Activated gamma-delta T cell treated with Interleukin-2 at 50 U/mL for 16 hours (primary cell): ENCODE results near the gene TPT1.
A peak's percentile ranks its signal among the peaks of the same experiment; 100 is the strongest.
"Not testable (repeated sequence)": the region's sequence is repeated elsewhere in the genome, so short reads cannot be mapped to it uniquely, and the experiment has no call there.

Source experiments
- DNase-seq: peaks from one replicate; pipeline ENCODE4 v3.0.0-alpha.2; 2020

The TPT1 gene

DNA sequence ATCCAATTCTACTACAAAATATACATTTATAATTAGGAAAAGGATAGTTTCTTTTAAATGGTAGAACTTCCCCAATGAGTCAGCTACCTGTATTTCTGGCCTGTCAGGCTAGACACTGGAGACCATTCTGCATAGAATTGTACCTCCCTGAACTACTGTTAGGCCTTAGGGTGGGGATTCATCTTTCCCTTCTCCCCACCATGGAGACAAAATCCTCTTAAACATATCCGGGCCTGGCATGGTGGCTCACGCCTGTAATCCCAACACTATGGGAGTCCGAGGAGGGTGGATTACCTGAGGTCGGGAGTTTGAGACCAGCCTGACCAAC lies 24.5 kb upstream of the TPT1 start:
- no peak for DNase-seq

DNA sequence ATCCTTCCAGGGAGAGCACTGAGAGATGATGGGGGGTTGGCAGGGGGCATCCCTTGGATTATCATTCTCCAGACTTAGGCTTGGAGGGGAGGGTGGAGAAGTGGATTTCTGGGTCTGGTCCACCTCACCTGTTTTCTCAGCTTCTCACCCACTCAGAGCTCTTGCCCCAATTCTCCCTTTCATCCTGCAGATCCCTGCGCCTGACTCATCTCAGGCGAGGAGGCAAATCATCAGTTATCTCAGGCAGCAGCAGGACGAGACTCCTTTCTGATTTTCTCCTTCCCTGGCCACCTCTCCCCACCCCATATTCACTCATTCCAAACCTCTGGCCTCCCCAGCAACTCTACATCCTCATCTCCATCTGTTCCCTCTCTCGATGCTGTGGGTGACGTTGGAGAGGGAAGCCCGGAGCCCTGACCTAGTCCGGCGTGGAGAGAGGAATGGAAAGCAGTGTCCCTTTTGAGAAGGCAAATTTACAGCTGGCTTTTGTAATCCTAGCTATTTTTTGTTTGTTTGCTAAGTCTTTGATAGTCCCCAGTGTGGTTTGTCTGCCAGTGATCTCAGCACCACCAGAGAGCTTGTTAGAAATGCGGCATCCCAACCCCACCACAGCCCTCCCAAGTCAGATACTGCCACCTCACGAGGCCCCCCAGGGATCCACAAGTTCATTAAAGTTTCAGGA lies 24.0 kb upstream of the TPT1 start:
- no peak for DNase-seq

DNA sequence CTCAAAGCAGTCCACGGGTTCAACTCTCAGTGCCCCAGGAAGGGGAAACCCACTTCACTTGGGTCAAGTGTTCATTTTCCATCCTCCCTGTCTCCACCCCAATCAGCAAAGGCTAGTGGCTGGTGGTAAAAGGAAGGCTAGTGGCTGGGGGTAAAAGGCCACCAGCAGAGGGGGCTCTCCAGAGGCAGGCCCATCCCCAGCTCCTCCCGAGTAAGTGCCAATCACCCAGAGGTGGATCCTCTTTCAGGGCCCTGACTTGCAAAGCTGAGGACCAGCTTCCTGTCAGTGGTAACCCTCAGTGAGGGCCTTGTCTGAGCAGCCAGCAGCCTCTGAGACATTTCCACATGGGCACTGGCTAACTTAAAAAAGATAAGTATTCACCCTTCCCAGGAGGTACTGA lies 22.0 kb upstream of the TPT1 start:
- DNase-seq, result no peak

DNA sequence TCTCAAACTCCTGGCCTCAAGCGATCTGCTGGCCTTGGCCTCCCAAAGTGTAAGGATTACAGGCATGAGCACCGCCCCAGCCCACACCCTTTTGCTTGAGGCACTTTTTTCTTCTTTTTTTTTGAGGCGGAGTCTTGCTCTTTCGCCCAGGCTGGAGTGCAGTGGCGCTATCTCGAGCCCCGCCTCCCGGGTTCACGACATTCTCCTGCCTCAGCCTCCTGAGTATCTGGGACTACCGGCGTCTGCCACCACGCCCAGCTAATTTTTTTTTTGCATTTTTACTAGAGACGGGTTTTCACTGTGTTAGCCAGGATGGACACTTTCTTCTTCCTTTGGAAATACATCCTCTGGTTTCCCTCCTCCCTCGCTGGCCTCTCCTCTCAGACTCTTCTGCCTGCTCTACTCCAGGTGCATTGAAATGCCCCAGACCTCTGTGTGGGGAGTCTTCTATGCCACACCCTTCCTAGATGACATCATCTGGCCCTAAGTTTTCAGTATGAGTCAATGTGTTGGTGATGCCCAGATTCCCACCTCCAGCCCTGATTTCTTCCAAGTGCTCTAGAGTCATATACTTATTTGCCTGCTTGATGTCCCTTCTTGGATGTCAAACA lies 20.7 kb upstream of the TPT1 start:
- no peak for DNase-seq

DNA sequence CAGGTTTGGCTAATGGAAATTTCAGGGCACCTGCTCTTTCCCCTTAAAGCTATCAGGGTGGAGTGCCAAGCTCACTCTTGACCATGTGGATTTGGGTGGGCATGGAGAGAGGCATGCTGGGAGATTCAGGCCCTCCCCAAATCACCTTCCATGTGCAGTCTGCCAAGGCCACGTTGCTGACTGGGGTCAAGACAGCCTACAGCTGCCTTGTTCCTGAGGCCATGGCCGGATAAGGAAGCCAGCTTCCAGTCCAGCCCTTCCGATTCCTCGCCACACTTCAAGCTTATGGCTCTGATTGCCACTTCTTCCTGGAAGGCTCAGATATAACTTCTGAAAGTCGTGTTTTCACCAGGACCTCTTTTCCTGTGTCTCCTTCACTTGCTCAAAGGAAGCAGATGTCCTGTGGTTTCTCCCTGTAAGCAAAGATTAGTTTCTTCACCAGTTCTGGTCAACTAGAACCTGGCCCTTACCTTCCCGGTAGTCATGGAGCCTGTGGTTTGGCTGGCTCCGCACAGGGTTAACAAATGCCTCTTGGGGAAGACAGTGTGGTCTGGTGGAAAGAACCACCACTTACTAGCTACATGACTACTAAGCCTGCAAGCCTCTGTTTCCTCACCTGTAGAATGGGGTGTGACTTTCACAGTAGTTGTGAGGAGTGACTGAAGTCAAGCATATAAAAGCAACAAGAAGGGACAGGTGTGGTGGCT lies 16.1 kb upstream of the TPT1 start:
- DNase-seq, result no peak

DNA sequence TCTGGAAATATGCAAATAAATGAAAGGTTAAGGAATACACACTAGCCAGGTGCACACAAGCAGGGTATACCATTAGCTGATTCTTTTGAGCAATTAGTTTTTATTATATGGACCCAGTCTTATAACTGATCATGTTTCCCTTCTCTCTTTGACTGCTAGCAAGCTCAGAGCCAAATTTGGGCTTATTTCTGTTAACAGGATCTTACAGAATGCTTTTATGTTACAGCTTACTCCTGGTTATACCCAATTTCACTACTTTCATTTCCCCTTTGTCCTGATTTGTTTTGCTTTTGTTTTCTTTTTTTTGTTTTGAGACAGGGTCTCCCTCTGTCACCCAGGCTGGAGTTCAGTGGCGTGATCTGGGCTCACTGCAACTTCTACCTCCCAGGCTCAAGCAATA lies 12.9 kb upstream of the TPT1 start:
- no peak for DNase-seq

DNA sequence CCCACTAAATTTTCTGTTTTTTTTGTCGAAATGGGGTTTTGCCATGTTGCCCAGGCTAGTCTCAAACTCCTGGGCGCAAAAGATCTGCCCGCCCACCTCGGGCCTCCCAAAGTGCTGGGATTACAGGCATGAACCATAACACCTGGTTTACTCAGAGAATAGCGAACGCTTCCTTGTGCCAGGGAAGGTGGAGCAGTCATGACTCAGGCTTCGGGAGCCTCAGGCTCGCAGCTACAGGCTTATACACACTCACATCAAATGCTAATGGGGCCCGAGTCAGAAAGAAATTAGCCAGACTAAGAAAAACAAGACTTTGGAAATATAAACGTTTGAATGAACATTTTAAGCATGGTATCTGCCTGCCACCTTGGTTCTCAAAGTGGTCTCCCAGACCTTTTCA lies 11.0 kb upstream of the TPT1 start:
- no peak for DNase-seq

DNA sequence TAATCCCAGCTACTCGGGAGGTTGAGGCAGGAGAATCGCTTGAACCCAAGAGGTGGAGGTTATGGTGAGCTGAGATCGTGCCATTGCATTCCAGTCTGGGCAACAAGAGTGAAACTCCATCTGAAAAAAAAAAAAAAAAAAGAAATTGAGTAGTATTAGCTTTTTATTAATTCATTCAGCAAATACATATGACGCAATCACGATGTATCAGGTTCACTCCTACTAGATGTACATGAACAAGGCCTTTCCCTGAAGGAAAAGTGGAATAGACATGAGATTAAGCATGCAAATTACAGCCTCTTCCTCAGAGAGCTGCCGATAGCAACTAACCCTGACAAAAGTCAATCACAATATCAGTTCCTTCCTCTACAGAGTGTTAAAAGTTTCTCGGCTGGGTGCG lies 9.2 kb upstream of the TPT1 start:
- DNase-seq, result no peak

DNA sequence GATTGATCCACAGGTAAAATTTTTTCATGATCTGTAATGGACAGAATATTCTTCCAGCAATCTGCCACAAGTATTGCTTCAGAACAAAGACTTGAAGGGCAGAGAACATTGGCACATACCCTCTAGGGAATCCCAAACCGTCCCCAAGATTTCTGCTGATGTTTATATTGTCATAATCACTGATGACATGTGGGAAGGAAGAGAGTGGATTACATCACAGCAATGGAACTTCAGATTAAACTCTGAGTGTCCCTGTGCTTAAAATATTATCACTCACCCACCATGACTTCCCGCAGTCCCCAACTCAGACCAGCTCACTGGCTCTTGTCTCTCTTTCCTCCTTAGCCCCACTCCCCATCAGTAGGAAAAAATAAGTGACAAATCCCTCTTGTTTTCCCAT lies 8.5 kb upstream of the TPT1 start:
- DNase-seq, result no peak

DNA sequence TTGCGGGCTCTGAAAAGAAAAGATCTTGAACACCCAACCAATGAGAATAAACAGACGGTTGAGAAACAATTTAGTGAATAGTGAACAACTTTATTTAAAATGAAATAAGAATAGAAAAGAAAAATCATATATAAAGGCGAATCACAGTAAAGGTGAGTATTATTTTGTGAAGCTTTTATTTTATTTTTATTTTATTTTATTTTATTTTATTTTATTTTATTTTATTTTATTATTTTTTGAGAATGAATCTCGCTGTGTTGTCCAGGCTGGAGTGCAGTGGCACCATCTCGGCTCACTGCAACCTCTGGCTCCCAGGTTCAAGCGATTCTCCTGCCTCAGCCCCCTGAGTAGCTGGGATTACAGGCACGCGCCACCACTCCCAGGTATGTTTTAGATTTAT lies 3.1 kb upstream of the TPT1 start:
- DNase-seq, result not testable (repeated sequence)

DNA sequence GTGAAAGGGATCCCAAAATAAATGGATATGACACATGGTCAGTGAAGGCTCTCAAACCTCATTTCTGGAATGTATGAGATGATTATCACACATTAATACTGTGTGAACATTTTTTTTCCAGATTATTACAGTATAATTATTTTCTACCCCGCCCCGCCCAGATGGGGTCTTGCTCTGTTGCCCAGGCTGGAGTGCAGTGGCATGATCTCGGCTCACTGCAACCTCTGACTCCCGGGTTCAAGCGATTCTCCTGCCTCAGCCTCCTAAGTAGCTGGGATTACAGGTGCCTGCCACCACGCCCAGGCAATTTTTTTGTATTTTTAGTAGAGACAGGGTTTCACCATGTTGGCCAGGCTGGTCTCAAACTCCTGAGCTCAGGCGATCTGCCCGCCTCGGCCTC lies 2.1 kb upstream of the TPT1 start:
- DNase-seq, result not testable (repeated sequence)

DNA sequence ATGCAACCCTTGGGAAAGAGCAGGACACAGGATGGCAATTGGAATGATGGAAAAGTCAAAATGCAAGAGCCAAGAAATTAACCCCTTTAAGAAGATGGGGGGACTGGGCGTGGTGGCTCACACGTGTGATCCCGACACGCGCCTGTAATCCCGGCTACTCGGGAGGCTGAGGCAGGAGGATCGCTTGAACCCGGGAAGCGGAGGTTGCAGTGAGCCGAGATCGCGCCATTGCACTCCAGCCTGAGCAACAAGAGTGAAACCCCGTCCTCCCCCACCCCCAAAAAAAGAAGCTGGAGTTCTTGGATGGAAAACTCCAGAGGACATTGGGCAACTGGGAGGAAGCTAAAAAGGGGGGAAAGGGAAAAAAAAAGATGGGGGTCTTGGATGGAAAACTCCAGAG lies 1.7 kb upstream of the TPT1 start:
- DNase-seq, result not testable (repeated sequence)

DNA sequence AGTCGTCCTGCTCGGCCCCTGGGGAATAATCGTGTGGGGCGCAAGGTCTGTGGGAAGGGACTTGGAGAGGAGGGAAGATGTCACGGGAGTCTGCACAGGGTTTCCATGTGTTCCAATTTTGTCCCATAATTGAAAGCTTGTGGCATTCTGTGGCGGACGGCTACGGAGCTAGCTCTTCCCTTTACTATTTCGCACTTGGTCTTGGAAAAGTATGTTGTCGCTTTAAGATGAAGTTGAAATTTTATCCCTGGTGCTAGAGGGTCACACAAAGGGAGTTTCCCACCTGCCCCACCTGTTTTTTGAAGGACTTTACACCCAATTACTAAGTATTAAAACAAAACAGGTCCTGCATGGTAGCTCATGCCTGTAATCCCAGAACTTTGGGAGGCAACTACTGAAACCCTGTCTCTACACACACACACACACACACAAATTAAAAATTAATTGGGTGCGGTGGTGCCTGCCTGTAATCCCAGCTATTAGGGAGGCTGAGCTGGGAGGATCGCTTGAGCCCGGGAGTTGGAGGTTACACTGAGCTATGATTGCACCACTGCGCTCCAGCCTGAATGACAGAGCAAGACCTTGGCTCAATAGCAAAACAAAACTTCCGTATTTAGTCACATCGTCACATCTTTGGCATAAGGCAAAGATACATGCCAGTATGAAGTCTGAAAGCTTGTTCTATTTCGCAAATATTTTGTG lies 967 bp upstream of the TPT1 start:
- no peak for DNase-seq

DNA sequence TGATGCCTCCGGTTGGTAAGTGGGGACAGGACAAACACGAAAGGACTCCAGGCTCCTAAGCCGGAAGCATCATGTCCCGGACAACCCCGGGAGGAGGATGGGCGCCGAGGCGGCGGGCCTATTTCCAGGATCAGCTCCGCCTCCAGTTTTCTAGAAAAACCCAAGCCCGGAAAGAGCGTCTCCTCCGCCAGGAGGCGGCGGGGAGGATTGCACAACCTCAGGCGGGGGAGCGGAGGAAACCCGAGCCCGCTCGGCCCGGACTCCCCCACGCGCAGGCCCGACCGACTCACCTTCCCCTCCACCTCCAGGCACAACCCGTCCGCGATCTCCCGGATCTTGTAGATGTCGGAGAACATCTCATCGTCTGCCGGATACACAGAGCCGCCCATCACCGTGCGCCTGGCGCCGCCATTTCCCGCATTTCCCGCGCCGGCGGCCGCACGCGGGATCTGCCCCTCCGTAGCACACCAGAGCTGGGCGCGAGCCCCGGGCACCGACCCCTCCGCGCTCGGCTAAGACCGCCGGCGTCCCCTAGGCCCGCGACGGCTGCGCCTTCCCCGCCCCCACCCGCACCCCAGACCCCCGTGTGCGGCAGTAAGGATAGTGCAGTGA lies 455 bp downstream of the TPT1 start:
- DNase-seq, result peak; percentile 75

DNA sequence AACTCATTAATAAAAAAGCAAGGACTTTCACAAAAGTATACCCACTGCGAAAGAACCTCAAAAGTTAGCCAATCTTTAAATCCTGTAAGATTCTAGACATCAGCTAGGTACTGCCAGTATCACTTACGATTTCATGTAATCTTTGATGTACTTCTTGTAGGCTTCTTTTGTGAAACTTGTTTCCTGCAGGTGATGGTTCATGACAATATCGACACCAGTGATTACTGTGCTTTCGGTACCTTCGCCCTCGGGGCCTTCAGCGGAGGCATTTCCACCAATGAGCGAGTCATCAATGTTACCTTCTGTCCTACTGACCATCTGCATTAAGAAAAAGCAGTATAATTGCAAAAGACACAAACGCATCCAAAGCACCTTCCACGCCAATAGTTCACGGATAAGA lies 1.1 kb downstream of the TPT1 start:
- no peak for DNase-seq

DNA sequence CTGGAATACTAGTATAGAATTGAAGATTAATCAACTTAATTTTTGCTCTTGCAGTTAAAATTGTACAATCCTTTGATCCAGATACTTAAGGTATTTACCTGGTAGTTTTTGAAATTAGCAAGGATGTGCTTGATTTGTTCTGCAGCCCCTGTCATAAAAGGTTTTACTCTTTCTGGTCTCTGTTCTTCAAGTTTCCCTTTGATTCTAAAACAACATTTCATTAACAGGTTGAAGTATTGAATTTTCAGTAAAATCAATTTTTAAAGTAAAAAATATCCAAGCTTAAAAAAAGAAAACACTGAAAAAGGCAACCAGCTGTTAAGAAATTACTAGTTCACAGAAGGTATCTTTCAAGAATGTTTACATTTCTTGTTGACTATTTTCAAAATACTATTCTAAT lies 1.6 kb downstream of the TPT1 start:
- DNase-seq, result no peak

DNA sequence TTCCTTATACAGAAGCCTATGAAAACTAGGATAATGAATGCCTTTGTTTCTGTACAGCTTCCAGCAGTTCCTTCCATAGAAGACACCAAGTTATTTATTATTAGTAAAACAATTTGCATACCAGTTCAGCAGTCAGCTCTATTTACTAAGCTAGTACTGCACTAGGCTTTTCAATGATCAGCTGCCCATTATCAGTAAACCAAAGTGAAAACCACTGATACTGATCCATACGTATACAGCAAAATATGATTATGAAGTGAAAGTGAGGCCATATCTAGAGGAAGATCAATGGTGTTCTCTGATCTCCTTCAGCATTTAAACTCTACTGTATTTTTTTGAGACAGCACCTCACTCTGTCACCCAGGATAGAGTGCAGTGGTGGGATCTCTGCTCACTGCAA lies 3.2 kb downstream of the TPT1 start:
- DNase-seq, result no peak

DNA sequence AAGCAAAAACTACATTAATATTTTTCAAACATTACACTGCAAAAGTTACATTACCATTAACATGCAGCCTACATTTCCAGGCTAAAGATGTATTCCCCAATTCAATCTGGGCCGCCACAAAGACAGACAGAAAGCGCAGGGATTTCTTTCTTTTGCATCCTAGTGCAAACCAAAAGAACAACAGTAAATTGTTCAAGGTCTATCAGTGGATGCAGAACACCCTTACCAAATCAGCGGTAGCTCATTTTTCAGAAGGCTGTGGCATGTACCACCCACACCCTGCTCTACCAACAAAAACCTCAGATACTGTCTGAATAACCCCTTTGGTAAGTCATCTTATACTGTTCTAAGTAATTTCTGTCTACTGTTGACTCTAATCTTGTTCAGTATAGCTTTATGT lies 3.6 kb downstream of the TPT1 start:
- no peak for DNase-seq

DNA sequence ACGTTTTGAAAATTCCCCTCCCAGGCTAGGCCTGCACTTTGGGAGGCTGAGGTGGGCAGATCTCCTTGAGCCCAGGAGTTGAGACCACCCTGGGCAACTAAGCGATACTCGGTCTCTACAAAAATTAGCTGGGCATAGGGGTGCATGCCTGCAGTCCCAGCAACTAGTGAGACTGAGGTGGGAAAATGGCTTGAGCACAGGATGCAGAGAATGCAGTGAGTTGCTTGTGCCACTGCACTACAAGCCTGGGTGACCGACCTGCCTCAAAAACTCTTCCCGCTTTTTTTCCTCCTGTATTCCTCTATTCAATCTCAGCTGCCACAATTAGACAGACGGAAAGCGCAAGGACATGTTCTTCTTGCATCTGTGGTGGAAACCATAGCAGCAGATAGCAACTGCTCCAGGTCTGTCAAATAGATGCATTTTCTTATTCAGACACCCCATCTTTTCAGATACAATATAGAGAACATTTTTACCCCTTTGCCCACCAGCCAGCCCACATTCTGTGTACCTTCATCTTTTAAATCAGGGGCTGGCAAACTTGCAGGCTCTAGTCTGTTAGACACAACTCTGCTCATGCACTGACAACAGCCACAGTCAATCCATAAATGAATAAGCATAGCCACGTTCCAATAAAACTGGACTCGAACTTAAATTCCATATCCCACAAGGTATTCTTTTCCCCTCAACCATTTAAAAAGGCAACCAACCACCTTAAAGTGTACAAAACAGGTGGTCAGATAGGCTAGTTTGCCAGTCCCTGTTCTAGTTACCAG lies 4.8 kb downstream of the TPT1 start:
- DNase-seq, result no peak

DNA sequence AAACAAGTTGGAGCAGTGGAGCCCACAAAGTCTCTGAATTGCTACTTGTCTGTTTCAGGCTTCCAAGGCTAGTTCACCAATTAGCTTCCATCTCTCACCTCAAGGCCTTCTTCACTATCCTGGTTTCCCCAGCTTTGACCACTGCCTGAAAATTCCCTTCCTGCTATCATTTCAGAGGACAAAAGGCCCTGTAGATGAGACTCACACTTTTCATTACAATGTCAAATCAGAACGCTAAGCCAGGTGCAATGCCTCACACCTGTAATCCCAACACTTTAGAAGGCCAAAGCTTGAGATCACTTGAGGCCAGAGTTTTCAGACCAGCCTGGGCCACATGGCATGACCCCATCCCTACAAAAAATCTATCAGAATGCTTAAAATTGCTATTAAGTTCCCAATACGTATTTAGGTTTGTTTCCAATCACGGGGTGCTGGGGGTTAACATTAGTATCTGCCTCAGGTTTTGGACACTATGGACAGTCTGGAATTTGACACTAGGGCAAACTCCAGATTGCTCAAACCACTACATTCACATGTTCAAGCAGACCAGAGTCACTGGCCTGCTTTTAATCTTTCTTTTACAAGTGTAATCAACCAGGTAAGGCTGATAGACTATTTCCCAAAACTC lies 5.5 kb downstream of the TPT1 start:
- no peak for DNase-seq

DNA sequence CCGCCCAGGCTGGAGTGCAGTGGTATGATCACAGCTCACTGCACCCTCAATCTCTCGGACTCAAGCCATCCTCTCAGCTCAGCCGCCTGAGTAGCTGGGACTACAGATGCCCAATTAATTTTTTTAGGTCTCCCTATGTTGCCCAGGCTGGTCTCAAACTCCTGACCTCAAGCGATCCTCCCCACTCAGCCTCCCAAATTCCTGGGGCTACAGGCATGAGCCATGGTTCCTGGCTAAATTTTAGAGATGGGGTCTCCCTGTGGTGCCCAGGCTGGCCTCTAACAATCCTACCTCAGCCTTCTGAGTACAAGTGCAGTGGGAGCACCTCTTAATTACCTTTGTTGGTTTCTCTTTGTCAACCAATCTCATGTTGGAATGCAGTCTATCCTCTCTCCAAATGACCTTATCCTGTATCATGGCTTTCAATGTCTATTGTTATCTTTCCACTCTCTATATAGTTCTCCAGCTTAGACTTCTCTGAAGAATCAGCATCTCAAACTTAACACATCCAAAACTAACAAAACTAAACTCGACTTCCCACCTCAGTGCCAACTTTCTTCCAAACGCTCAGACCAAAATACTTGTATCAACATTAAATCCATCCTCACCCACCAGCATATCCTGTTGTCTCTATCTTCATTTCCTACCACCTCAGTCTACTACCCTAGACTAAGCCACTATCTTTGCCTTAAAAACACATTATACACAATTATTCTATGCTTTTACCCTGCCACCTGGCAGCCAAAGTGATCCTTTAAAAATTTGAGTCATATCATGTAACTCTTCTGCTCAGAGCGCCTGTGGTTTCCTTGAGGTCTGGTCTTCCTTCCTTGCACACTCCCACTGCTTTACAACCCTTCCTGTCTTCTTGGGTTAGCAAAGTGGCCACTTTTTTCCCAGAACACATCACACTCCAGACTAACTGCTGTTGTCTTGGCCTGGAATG lies 6.7 kb downstream of the TPT1 start:
- peak; percentile 42 for DNase-seq
